ENCODE measurements around the gene OTOF.

The OTOF gene

DNA sequence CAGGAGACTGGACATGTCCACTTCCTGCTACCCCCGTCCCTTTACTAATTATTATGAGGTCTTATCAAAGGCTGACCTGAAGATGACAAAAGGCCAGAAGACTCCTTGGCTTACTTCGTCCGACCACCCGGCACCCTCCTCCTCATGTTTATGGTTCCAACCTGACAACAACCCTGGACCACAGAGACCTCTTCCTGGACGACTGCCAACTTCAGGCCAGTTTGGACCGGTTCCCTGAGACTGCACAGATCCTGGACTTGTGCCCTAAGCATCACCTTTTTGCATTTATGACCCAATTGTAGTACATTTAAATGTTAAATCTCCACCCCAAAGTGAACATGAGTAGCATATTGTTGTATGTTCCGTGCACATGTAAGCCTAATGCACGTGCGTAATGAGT is 70.4 kb downstream of the OTOF start:
- DNase-seq (ENCODE audit: low read depth) = no peak
